Activated CD4-positive, alpha-beta T cell treated with anti-CD3 and anti-CD28 coated beads for 36 hours (primary cell): Measurements from ENCODE around the gene MTX3. TPM values are rescaled to one million over a fixed set of nuclear protein-coding genes. Genes with fewer than 3 reads are reported as not detected.
A peak's percentile ranks its signal among the peaks of the same experiment; 100 is the strongest.

ENCODE experiments used
- ATAC-seq: fragments of 200-7000 bp; cut with Tn5 transposase; one replicate; pipeline ENCODE4 v1.10.0; 2021; ENCODE audit warnings: mild to moderate bottlenecking, moderate library complexity
- CTCF ChIA-PET: fragments of 350-600 bp; sonication (Branson Sonifier 250); formaldehyde crosslinking; loops from one replicate; lab custom pipeline; 2021; ENCODE audit warnings: antibody characterized with exemption; lab: Charles Lee
- POLR2A ChIA-PET: fragments of 350-600 bp; sonication (Branson Sonifier 250); formaldehyde crosslinking; loops from one replicate; lab custom pipeline; 2021; ENCODE audit warnings: antibody characterized with exemption, inconsistent platforms; lab: Charles Lee
- DNase-seq: peaks from one replicate; pipeline ENCODE4 v3.0.0-alpha.2; 2020
- H3K27ac Mint-ChIP-seq: one replicate; pipeline ENCODE4 v1.8.0; 2021; ENCODE audit warnings: mixed read lengths
- H3K27me3 Mint-ChIP-seq: one replicate; pipeline ENCODE4 v1.8.0; 2021; ENCODE audit warnings: mixed read lengths
- H3K36me3 Mint-ChIP-seq: one replicate; pipeline ENCODE4 v1.8.0; 2021; ENCODE audit warnings: low read depth, mixed read lengths
- H3K4me1 Mint-ChIP-seq: one replicate; pipeline ENCODE4 v1.8.0; 2021; ENCODE audit warnings: mixed read lengths
- H3K4me3 Mint-ChIP-seq: one replicate; pipeline ENCODE4 v1.8.0; 2021; ENCODE audit warnings: mild to moderate bottlenecking, moderate library complexity, mixed read lengths
- H3K9me3 Mint-ChIP-seq: one replicate; pipeline ENCODE4 v1.8.0; 2021; ENCODE audit warnings: low read depth, mixed read lengths
- intact Hi-C, 2 experiments: fragments of 100-400 bp; cut with DNase I in 1 of 2; cut with micrococcal nuclease in 1 of 2; formaldehyde crosslinking; loops; one replicate each; pipeline versions ENCODE4 v1.14.2 to v1.15.1; 2022 to 2024; cut with DNase I, micrococcal nuclease
- total RNA-seq, 2 experiments: library from RNA; stranded (reverse); gene quantifications; one replicate each; pipeline ENCODE4 v1.2.3, GENCODE V29; 2021

MTX3 gene
- total RNA-seq, 2 experiments from 2014 or later = 11.9 to 14.3 TPM

DNA sequence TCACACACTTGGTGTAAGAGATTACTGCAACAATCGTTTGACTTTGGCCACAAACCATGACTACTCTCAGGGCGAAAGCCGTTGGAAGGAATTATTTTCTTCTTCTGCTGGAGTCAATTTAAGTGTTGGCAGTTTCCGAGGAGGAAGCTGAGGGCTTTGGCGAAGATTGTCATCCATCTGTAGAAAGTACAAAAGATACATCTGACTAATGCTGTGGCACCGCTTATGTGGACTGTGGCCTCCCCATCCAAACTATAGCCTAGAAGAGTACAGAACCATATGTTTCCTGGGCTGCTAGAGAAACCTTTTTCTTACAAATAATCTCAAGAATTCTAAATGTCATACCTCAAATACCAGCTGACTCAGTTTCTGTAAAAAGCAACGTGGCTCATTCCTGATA is 7.4 kb downstream of the MTX3 start:
- no peak overlapping the region for H3K4me3 Mint-ChIP-seq
- peaks cover 69% of the 10 kb centered on the region for H3K36me3 Mint-ChIP-seq
- DNase-seq = no peak
- H3K27me3 Mint-ChIP-seq = no peaks in the 10 kb centered on the region
- H3K4me1 Mint-ChIP-seq = peaks cover 61% of the 10 kb centered on the region
- H3K27ac Mint-ChIP-seq = peak overlapping the region; percentile 67
- peak; percentile 25 for ATAC-seq
- H3K9me3 Mint-ChIP-seq = no peaks in the 10 kb centered on the region
- CTCF ChIA-PET = interaction anchor here (0.5 to 1.7 kb wide), 2 partner anchors 100 to 715 kb away, joined by 3 to 5 read pairs; no protein-coding TSS in a partner anchor
- intact Hi-C loops = no loop called here
- POLR2A ChIA-PET = no interaction called here

GRCh38 chr5:79982136-79982535 is 8.9 kb downstream of the MTX3 start:
- Mint-ChIP-seq H3K9me3 (no peaks in the 10 kb centered on the region), H3K4me3 (no peak overlapping the region), H3K36me3 (peaks cover 66% of the 10 kb centered on the region), H3K4me1 (peaks cover 49% of the 10 kb centered on the region), H3K27me3 (no peaks in the 10 kb centered on the region), H3K27ac (peak overlapping the region; percentile 73)
- ATAC-seq (no peak), DNase-seq (no peak)
- POLR2A ChIA-PET = no interaction called here
- CTCF ChIA-PET = interaction anchor here (1.1 to 2.0 kb wide), 3 partner anchors 8 to 101 kb away, joined by 4 to 5 read pairs (median 5); partner anchors contain the start of gene MTX3
- intact Hi-C loops = loop anchor here in 1 of 2 experiments (1.0 kb wide), 1 partner anchor 8 kb away; no protein-coding TSS in a partner anchor

DNA sequence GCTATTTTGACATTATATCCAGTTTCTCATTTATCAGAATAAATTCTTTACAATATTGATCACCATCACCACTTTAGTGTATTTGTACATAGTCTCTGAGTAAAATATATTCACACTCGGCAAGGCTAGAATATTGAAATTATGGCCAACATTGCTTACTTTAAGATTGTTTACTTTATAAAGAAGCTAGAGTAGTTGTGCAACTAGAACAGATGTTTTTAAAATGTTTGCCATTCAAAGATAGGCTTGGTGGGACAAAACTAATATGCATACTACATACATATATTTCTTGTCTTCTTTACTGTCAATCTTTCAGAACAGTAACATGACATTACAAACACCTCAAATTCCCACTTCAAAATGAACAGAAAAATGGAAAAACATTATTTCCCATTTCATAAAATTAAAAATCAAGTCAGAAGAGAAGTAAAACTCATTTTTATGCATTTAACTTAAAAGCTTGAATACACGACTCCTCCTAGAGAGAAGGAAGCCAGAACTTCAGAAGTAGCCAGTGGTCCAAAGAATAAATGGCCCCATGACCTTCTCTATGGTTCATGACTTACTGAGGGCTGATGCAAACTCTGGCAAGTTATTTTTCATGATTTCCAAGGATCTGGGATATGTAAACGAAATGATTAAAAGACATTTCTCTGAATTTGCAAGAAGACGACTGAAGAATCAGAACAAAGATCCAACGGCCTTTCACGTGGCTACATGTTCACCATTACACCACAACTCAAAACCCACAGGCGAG is 14.1 kb downstream of the MTX3 start:
- H3K4me3 Mint-ChIP-seq = no peak overlapping the region
- H3K27me3 Mint-ChIP-seq = no peaks in the 10 kb centered on the region
- ChIA-PET POLR2A (interaction anchor here (0.6 kb wide), 1 partner anchor 818 kb away, joined by 4 read pairs; no protein-coding TSS in a partner anchor), CTCF (interaction anchor here (0.7 kb wide), 1 partner anchor 171 kb away, joined by 3 read pairs; no protein-coding TSS in a partner anchor)
- peaks cover 14% of the 10 kb centered on the region for H3K4me1 Mint-ChIP-seq
- peak overlapping the region; percentile 53 for H3K27ac Mint-ChIP-seq
- no peak for DNase-seq
- no peaks in the 10 kb centered on the region for H3K9me3 Mint-ChIP-seq
- no peak for ATAC-seq
- intact Hi-C loops = no loop called here
- H3K36me3 Mint-ChIP-seq = peaks cover 41% of the 10 kb centered on the region

GRCh38 chr5:79975422-79975821 is 15.6 kb downstream of the MTX3 start:
- ChIA-PET POLR2A (no interaction called here), CTCF (no interaction called here)
- DNase-seq (no peak), ATAC-seq (no peak)
- intact Hi-C loops = no loop called here
- Mint-ChIP-seq H3K27ac (no peak overlapping the region), H3K27me3 (peaks cover 4% of the 10 kb centered on the region), H3K4me1 (peaks cover 1% of the 10 kb centered on the region), H3K9me3 (no peaks in the 10 kb centered on the region), H3K36me3 (peaks cover 29% of the 10 kb centered on the region), H3K4me3 (no peak overlapping the region)

DNA sequence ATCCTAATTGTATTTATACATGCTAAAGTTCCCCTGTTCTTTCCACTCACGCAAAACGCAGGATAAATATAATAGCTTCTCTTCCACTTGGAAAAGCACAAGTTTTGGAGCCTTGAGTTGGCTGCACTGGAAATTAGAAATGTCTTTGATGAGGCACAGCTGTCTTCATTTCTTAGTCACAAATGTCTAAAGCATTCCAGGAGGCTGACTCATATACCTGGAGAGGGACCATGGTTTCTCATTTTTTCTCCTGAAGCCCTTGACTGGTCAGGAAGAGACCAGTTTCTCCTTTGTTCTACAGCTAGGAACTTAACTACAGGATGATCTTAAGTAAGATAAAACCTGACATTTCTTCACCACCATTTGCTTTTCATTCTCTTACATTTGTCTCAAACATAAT is 16.2 kb downstream of the MTX3 start:
- Mint-ChIP-seq H3K27ac (no peak overlapping the region), H3K4me1 (no peaks in the 10 kb centered on the region), H3K27me3 (peaks cover 8% of the 10 kb centered on the region), H3K36me3 (peaks cover 25% of the 10 kb centered on the region), H3K9me3 (no peaks in the 10 kb centered on the region), H3K4me3 (no peak overlapping the region)
- intact Hi-C loops = no loop called here
- DNase-seq (no peak), ATAC-seq (no peak)
- ChIA-PET POLR2A (no interaction called here), CTCF (interaction anchor here (0.9 kb wide), 1 partner anchor 10 kb away, joined by 3 read pairs; no protein-coding TSS in a partner anchor)

DNA sequence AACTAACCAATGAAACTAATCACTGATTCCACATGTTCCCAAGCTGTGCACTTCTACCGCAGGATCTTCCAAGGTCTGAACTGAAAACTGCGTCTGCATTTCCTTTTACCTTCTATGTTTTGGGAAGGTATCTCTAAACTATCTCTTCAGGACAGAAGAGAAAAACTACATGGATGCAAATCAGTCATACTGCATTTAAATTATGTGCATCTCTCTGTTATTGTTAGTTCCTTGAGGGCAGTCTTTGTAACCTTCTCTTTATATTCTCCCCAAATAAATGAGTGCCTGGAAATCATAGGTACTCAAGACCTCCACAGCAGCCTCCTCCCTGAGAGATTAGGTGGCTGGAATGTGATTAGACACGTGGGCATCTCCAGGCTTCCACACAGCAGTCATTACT is 17.1 kb downstream of the MTX3 start:
- H3K9me3 Mint-ChIP-seq = no peaks in the 10 kb centered on the region
- DNase-seq (no peak), ATAC-seq (no peak)
- peaks cover 23% of the 10 kb centered on the region for H3K36me3 Mint-ChIP-seq
- peaks cover 8% of the 10 kb centered on the region for H3K27me3 Mint-ChIP-seq
- no peaks in the 10 kb centered on the region for H3K4me1 Mint-ChIP-seq
- H3K4me3 Mint-ChIP-seq = no peak overlapping the region
- ChIA-PET POLR2A (interaction anchor here (0.5 kb wide), 1 partner anchor 16 kb away, joined by 3 read pairs; no protein-coding TSS in a partner anchor), CTCF (interaction anchor here (0.5 kb wide), 1 partner anchor 1478 kb away, joined by 5 read pairs; no protein-coding TSS in a partner anchor)
- intact Hi-C loops = no loop called here
- no peak overlapping the region for H3K27ac Mint-ChIP-seq

DNA sequence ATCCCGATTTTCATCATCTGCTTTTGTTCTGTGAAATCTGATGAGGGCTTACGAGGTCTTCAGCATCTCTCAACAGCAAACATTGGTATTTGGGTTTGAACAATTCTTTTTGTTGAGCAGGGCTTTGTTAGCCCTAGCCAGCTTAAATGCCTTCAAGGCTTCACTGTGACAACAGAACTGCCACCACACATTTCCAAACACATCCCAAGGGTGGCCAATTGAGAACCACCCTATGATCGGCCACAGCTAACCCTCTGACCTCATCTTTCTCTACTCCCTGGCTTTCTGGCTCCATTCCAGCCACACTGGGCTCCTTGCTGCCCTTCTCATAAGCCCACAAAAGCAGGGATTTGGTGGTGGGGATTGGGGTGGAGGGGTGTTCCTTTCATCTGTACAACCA is 17.6 kb downstream of the MTX3 start:
- Mint-ChIP-seq H3K4me3 (no peak overlapping the region), H3K9me3 (no peaks in the 10 kb centered on the region), H3K4me1 (no peaks in the 10 kb centered on the region), H3K27ac (no peak overlapping the region), H3K27me3 (peaks cover 8% of the 10 kb centered on the region), H3K36me3 (peaks cover 23% of the 10 kb centered on the region)
- POLR2A ChIA-PET = no interaction called here
- ATAC-seq (no peak), DNase-seq (no peak)
- intact Hi-C loops = no loop called here
- CTCF ChIA-PET = interaction anchor here (0.7 kb wide), 1 partner anchor 12 kb away, joined by 3 read pairs; no protein-coding TSS in a partner anchor

- H3K36me3 Mint-ChIP-seq = peaks cover 8% of the 10 kb centered on the region
- DNase-seq (no peak), ATAC-seq (no peak)
- POLR2A ChIA-PET = no interaction called here
- H3K27me3 Mint-ChIP-seq = peaks cover 17% of the 10 kb centered on the region
- no peaks in the 10 kb centered on the region for H3K4me1 Mint-ChIP-seq
- H3K4me3 Mint-ChIP-seq = no peak overlapping the region
- intact Hi-C loops = no loop called here
- no peaks in the 10 kb centered on the region for H3K9me3 Mint-ChIP-seq
- CTCF ChIA-PET = interaction anchor here (0.8 to 1.4 kb wide), 2 partner anchors 10 to 17 kb away, joined by 3 to 5 read pairs; no protein-coding TSS in a partner anchor
- H3K27ac Mint-ChIP-seq = no peak overlapping the region
Measured at GRCh38 chr5:79971156-79971555, 19.9 kb downstream of the MTX3 start.

- H3K36me3 Mint-ChIP-seq = no peaks in the 10 kb centered on the region
- ChIA-PET POLR2A (no interaction called here), CTCF (interaction anchor here (1.0 kb wide), 1 partner anchor 88 kb away, joined by 3 read pairs; no protein-coding TSS in a partner anchor)
- intact Hi-C loops = no loop called here
- H3K4me1 Mint-ChIP-seq = peaks cover 32% of the 10 kb centered on the region
- no peak overlapping the region for H3K27ac Mint-ChIP-seq
- no peak for DNase-seq
- peaks cover 22% of the 10 kb centered on the region for H3K27me3 Mint-ChIP-seq
- H3K4me3 Mint-ChIP-seq = no peak overlapping the region
- no peak for ATAC-seq
- no peaks in the 10 kb centered on the region for H3K9me3 Mint-ChIP-seq
Measured at GRCh38 chr5:79966448-79966847, 24.6 kb downstream of the MTX3 start.

DNA sequence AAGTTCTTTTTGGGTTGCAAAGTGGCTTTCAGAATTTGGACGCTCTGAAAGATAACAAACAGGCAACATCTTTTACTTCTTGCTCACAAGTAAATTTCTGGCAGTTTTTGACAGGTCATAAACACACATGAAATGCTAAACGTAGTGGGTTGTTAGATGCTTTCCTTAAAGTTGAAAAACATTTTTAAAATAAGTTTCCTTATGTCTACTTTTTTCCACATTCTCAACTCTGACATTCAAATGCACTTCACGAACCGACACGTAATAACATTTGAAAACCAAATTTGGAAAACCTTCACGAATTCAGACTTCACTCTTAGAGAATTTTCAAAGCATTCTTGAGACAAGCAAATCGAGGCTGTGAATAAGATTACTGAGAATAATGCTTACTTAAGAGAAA is 26.9 kb downstream of the MTX3 start:
- ATAC-seq (no peak), DNase-seq (no peak)
- peaks cover 32% of the 10 kb centered on the region for H3K4me1 Mint-ChIP-seq
- intact Hi-C loops = loop anchor here in 1 of 2 experiments (5.0 kb wide), 1 partner anchor 163 kb away; no protein-coding TSS in a partner anchor
- H3K27me3 Mint-ChIP-seq = peaks cover 15% of the 10 kb centered on the region
- ChIA-PET POLR2A (interaction anchor here (1.0 kb wide), 1 partner anchor 27 kb away, joined by 3 read pairs; no protein-coding TSS in a partner anchor), CTCF (interaction anchor here (1.0 to 1.5 kb wide), 2 partner anchors 11 to 119 kb away, joined by 4 to 6 read pairs; no protein-coding TSS in a partner anchor)
- no peaks in the 10 kb centered on the region for H3K36me3 Mint-ChIP-seq
- peak overlapping the region; percentile 93 for H3K27ac Mint-ChIP-seq
- no peaks in the 10 kb centered on the region for H3K9me3 Mint-ChIP-seq
- no peak overlapping the region for H3K4me3 Mint-ChIP-seq

DNA sequence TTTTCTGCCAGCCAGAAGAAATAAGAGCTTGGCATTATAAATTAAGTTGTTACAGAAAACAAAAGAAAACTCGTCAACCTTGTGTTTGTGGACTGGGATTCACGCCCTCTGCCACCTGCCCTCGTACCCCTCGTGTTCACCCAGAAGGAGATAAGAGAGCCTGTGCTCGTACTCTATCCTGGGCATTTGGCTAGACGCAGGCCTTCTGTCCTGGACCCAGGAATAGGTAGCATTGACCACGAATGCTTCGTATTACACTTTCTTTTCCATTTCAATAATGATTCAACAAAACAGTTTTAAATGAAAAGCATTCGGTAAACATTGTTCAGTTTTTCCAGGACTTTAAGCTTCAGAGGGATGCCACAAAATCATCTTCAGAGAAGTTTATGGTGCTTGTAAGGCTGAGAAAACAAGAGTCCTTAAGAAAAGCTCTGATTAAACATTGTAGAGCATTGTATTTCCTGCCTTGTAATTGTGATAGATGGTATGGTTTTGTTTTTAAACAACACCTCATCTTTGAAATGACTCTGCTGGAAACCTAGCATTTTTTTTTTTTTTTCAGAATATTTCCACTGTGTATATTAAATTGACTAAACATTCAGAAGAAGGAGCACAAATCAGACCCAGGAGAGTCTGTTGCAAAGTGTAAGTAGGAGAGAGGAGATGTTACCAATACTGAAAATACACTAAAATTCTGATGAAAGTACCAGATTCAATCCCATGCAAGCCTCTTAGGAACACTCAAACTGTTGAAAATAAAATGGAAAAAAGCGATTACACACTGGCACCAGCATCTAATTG is 27.6 kb downstream of the MTX3 start:
- ATAC-seq = peak; percentile 78
- H3K9me3 Mint-ChIP-seq = no peaks in the 10 kb centered on the region
- H3K4me3 Mint-ChIP-seq = peak overlapping the region; percentile 15
- DNase-seq = peak; percentile 11
- H3K27ac Mint-ChIP-seq = peak overlapping the region; percentile 93
- ChIA-PET CTCF (interaction anchor here (0.7 to 1.5 kb wide), 3 partner anchors 18 to 120 kb away, joined by 3 to 6 read pairs (median 4); no protein-coding TSS in a partner anchor), POLR2A (interaction anchor here (0.5 to 1.0 kb wide), 4 partner anchors 24 to 1011 kb away, joined by 3 read pairs; no protein-coding TSS in a partner anchor)
- intact Hi-C loops = loop anchor here (1.0 to 5.0 kb wide), 6 partner anchors 27 to 401 kb away; no protein-coding TSS in a partner anchor
- H3K27me3 Mint-ChIP-seq = peaks cover 15% of the 10 kb centered on the region
- H3K36me3 Mint-ChIP-seq = no peaks in the 10 kb centered on the region
- peaks cover 32% of the 10 kb centered on the region for H3K4me1 Mint-ChIP-seq
